ENCODE data around the gene SMPD3. TPM values are rescaled to one million over a fixed set of nuclear protein-coding genes. Genes with fewer than 3 reads are reported as not detected.

SMPD3 gene
- polyA plus RNA-seq, 3 donors = 0.67 to 1.1 (median 0.97) TPM

DNA sequence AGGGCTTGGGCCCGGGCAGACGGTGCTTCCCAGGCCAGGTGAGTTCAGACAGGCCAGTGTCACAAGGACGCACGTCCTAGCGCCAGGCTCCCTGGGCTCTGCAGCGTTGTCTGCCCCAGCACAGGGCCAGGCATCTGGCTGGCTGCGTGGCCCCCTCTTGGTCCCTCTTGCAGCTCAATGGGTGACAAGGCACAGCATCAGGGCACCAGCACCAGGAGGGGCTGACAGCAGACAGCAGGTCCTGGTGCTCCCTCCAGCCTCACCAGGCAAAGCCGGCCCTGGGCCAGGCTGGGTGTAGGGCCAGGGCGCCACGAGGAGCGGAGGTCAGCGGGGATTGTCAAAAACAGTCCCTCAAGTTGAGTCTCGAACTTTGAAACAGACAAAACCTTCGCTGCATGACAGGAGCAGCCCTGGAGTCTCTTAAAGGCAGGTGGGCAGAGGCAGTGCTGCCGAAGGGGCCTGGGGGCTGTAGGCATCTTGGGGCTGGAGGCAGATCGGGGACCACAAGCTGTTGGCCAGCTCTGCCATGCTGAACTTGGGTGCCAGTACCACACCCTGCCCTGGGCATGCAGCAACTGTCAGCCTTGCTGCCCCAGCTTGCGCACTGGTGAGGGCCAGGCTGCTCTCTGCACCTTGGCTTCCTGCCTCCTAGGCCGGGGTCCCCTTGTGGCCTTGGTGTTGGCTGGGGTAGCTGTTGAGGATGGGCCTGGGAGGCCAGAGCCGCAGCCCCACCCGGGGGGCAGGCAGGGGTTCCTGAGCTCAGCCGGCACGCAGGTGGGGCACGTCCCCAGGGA lies 88.7 kb downstream of the SMPD3 start:
- DNase-seq (ENCODE audit: low read depth in 3 of 3, low spot score in 2 of 3) = no peak

DNA sequence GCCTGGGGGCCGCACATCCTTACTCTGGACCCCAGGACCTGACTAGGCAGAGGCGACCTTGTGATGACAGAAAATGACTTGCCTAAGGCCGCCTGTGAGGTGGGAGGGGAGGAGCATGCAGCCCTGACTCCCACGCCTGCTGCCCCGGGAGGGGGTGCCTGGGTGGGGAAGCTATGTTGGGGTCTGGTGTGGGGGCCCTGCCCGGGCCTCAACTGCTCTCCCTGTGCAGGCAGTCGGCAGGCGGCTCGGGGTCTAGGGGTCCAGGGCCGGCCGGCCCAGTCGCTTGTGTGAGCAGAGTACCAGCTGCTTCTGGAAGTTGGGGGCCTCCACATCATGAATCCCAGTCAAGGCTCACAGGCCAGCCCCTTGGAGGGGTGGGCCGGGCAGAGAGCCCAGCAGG lies 89.4 kb downstream of the SMPD3 start:
- no peak for DNase-seq (ENCODE audit: low read depth in 3 of 3, low spot score in 2 of 3)

DNA sequence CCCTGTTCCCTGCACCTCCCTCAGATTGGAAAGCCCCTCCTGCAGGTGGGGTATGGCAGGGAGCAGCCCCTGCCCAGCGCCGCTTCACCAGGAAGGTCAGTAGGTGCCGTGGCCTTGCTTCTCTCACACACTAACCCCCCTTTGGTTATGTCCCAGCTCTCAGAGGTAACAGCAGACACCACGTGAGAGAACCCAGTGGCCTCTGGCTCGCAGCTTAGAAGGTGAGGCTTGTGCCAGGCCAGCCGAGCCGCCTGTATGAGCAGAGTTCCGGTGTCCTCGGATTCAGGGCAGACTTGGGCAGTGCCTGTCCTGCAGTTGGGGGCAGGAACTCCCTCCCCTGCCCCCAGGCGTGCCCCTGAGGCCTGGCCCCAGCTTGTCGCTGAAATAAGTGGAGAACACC lies 90.4 kb downstream of the SMPD3 start:
- DNase-seq (ENCODE audit: low read depth in 3 of 3, low spot score in 2 of 3) = no peak

DNA sequence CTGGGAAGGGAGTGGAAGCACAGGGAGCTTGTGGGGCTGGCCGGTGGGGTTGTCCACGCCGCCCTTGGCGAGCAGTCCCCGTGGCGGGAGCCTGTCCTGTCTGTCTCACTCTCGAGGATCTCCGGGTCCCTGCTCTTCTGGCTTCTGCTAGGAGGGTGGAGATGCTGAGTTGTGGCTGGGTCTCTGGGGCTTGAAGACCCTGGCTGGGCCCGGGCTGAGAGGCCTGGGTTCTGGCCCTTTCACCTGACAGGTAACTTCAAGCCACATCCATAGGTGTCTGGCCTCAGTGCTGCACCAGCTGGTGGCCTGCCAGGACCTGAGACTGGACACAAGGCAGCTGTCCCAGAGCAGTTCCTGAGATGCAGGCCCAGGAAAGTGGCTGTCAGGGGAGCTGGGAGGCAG lies 90.8 kb downstream of the SMPD3 start:
- no peak for DNase-seq (ENCODE audit: low read depth in 3 of 3, low spot score in 2 of 3)

DNA sequence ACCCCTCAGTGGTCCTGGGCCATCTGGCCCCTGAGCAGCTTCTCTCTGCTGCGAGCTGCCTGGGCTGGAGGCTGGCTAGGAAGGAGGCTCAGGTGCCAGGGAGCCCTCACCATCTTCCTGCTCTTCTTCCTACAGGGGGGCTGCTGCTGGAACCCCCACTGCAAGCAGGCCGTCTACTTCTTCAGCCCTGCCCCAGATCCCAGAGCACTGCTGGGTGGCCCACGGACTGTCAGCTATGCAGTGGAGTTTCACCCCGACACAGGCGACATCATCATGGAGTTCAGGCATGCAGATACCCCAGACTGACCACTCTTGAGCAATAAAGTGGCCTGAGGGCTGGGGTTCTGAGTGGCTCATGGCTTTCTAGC lies 91.4 kb downstream of the SMPD3 start:
- no peak for DNase-seq (ENCODE audit: low read depth in 3 of 3, low spot score in 2 of 3)

DNA sequence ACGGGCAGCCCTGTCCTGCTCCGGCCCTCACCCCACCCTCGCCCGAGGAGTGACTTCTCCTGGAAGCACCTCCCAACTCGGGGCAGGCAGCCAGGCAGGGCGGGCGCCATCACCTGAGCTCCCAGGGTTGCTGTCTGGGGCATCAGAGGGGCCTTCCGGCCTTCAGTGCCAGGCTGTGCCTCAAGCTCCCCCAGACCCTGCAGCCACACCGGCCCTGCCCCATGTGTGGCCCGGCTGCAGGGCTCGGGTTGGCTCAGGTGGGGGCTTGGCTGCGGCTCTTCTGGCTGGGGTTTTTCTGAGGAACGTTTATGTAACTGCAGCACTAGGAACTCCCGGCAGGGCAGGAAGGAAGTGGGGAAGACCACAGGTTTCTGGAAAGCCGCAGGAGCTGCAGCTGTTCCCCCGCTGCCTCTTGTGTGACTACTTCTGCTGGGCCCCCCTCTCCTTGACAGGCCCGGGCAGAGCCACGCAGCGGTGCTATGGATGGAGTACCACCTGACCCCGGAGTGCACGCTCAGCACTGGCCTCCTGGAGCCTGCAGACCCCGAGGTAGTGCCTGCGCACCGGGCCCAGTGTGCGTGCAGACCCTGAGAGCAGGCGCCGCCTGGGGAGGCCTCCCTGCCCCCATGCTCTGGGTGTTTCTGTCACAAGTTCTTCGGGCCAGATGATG lies 91.9 kb downstream of the SMPD3 start:
- DNase-seq (ENCODE audit: low read depth in 3 of 3, low spot score in 2 of 3) = no peak

DNA sequence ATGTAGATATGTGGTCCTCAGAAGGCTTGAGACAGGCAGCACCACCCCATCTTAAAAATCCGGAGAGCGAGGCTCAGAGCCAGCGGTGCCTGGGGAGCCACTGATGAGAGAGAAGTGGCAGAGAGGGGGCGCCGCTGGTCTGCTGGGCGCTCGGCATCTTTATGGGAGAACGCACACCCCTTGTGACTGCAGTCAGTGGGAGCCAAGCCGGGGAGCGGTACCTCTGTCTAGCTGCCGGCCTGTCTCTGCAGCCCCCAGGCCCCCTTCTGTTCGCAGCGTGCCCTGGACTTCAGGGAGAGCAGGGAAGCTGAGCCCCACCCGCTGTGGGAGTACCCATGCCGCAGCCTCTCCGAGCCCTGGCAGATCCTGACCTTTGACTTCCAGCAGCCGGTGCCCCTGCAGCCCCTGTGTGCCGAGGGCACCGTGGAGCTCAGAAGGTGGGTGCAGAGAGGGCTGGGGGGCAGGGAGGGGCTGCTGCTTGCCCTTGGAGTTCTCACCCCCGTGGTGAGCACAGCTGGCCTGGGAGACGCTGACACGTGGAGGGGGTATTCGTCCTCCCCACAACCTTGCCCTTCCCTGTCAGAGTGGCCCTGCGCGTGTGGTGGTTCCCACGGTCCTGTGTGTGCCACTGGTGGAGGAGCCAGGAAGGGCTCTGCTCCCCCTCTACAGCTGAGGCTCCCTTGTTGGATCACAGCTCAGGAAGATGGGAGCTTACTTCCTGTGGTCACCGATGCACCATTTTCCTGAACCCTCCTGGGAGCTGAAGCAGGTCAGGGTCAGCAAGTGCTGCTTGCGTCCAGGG lies 92.7 kb downstream of the SMPD3 start:
- no peak for DNase-seq (ENCODE audit: low read depth in 3 of 3, low spot score in 2 of 3)

DNA sequence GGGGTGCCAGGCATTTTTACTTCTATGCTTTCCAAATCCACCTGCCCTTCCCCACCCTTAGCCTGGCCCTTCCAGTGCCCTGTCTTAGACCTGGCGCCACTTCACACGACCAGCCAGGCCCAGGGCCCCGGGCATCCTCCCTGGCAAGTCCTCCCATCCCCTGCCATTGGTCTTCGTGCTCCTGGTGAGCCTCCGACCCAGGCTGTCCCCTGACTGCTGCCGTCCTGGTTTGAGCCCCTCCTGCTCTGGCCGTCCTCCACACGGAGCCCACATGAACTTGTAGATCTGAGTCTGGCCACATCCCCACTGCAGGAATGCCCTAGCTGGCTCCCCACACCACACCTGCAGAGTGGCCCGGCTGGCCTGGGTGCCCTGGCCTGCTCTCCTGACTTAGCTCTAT lies 93.5 kb downstream of the SMPD3 start:
- no peak for DNase-seq (ENCODE audit: low read depth in 3 of 3, low spot score in 2 of 3)

DNA sequence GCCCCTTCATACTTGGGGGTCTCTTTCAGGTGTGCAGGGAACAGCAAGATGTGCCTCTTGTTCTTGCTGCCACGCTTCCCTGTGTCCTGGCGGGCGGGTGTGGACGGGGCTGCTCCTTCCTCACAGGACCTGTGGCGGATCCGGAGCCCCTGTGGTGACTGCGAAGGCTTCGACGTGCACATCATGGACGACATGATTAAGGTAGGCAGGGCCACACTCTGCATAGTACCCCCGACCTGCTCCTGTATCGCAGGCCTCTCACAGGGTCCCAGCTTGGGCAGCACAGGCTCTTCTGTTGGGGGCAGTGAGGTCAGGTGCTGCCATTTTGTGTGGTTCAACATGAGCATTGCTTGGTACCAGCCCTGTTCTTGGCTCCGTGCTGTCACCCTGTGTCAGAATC lies 94.9 kb downstream of the SMPD3 start:
- DNase-seq (ENCODE audit: low read depth in 3 of 3, low spot score in 2 of 3) = no peak

DNA sequence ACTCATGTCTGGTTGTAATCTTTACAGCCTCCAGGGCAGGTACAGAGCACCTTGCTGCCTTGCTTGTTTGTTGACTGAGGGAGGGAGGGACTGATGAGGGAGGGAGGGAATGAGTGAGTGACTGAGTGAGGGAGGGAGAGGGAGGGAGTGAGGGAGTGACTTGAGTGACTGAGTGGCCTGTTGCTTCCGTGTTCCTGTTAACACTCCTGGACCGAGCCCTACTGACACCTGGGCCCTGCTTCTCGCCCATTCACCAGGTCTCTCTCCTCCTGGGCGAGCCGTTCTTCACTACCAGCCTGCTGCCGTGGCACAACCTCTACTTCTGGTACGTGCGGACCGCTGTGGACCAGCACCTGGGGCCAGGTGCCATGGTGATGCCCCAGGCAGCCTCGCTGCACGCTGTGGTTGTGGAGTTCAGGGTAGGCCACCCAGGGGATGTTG lies 96.3 kb downstream of the SMPD3 start:
- no peak for DNase-seq (ENCODE audit: low read depth in 3 of 3, low spot score in 2 of 3)

DNA sequence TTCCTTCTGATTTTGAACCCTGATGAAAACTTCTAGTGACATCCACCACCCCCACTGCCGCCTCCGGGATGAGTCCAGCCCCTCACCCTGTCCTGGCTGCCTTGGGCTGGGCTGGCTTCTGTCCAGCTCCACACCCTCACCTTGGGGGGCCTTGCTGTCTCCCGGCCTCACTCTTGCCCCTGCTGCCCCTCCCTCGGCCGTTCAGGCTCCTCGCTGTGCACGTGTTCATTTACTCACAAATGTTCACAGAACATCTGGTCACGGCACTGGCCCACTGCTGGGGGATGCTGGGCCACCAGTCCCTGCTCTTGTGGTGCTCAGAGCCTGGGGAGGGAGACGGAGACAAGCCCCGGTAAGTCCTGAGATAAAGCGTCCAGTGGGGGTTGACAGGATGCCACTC lies 96.8 kb downstream of the SMPD3 start:
- no peak for DNase-seq (ENCODE audit: low read depth in 3 of 3, low spot score in 2 of 3)

DNA sequence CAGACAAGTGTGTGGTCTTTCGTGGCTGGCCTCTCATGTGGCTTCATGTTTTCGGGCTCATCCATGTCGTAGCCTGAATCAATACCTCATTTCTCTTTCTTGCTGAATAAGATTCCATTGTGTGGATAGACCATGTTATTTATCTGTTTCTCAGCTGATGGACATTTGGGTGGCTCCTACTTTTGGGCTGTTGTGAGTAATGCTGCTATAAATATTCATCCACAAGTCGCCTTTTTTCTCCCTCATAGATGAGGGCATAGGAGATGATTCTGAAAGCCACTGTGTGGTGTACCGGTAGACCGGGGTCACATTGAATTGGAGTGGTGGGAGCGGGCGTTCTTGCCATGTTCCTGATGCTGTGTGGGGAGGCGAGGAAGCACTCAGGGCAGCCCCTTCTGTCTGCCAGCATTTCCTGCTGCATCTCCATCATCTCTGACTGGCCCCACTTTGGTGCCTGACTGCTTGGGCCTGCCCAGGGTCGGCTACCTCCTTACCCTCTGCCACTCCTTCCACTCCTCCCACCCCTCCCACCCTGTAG lies 97.4 kb downstream of the SMPD3 start:
- DNase-seq (ENCODE audit: low read depth in 3 of 3, low spot score in 2 of 3) = no peak

DNA sequence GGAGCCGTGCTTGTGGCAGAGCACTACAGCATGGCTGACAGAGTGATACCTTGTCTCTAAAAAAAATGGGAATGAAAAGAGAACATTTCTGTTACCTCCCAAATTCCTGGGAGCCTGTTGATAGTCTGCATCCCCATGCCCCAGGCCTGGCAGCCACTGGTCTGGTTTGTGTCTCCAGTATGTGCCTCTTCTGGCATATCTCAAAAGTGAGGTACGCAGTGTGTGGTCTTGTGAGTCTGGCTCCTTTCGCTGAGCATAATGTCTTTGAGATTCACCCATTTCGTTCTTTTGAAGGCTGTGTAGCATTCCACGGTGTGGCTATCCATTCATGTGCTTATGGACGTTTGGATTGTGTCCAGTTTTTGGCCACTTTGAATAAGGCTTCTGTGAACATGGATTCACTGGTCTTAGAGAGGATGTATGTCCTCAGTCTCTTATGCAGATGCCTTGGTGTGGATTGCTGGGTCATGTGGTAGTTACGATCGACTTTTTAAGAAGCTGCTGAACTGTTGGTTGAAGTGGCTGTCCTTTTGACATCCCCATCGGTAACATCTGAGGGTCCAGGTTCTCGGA lies 98.4 kb downstream of the SMPD3 start:
- DNase-seq (ENCODE audit: low read depth in 3 of 3, low spot score in 2 of 3) = no peak

DNA sequence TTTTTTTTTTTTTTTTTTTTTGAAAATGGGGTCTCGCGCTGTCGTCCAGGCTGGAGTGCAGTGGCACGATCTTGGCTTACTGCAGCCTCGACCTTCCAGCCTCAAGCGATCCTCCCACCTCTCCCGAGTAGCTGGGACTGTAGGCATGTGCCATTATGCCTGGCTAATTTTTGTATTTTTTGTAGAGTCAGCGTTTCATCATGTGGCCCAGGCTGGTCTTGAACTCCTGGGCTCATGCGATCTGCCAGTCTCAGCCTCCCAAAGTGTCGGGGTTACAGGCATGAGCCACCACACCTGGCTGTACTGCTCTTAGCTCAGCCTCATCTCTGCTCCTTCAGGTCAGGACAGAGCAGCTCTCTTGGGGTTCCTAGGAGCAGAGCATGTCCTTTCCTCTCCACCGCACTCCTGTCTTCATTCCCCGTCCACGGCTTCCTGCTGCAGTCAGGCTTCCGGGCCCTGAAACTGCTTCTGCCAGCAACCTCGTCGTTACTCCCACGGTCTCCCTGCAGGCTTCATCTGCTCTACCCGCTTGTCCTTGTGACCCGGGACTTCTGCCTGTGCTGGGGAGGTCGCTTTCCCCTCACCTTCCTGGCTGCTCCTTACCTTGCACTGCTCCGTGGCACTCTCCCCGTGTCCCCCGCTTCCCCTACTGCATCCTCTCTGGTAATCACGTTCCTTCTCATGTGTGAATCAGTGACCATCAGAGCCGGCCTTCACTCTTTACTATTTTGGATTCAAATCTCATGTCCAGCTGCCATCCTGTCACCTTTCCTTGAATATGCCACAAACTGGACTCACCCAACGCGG lies 99.5 kb downstream of the SMPD3 start:
- DNase-seq (ENCODE audit: low read depth in 3 of 3, low spot score in 2 of 3) = no peak

DNA sequence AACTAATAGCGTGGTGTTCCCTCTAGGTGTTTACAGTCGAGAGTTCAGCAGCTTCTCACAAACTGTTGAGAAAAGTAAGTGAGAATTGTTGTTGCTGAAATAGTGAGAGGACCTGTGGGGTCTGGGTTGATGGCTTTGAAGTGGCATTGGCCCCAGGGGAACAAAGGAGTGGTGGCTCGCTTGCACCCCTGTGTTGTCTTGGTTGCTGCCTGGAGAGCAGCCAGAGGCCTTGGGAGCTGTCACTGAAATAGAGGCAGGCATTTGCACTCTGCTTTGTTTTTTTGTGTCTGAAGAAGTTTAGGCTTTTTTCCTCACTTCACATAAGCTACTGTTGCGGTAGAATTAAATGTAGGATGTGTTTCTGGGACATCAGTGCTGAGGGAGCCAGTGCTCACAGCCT lies 100.7 kb downstream of the SMPD3 start:
- DNase-seq (ENCODE audit: low read depth in 3 of 3, low spot score in 2 of 3) = no peak

DNA sequence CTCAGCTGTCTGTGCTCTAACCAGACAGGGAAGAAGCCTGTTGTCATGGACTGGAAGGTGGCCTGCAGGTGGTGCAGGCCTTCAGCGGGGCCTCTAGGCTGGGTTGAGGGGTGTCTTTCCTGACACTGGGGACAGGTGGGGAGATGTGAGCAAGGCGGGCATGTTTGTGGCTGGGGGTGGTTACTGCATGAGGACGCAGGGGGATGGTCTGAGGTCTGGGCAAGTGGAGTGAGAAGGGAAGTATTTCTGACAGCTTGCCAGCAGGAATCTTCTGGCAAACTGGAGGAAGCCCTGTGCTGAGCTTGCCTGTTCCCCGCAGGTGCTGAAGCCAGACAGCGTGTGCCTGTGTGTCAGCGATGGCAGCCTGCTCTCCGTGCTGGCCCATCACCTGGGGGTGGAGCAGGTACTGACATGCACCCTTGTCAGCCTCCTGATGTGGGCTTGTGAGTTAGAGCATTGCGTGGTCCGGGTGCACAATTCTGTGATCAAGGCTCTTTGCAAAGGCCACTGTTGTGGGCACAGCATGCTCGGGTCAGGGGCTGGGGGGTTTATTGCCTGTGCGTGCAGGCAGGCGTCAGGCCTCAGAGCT lies 101.3 kb downstream of the SMPD3 start:
- no peak for DNase-seq (ENCODE audit: low read depth in 3 of 3, low spot score in 2 of 3)

DNA sequence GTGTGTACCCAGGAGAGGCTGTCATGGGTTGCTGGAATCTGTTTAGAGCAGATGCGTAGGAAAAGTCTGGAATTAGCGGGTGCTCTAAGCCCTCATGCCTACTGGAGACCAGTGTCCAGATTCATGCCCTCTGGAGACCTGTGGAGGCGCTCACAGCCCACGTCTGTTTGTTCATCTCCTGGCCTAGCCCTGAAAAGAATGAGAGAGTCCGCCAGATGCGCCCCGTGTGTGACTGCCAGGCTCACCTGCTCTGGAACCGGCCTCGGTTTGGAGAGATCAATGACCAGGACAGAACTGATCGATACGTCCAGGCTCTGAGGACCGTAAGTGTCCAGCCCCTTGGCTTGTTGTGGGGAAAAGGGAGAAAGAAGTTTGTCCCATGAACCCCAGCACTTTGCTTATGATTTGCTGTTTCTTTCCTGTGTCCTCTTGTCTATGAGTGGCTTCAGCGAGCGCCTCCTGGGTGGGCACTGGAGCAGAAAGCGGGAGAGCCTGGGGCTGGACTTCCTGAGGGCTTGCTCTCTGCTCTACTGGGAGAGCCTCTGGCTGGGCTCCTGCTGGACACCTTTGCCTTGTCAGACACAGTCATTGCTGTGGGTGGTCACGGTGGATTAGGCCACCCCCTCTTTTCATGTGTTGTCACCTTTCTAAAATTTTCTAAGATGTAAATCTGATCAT lies 102.2 kb downstream of the SMPD3 start:
- DNase-seq (ENCODE audit: low read depth in 3 of 3, low spot score in 2 of 3) = no peak

DNA sequence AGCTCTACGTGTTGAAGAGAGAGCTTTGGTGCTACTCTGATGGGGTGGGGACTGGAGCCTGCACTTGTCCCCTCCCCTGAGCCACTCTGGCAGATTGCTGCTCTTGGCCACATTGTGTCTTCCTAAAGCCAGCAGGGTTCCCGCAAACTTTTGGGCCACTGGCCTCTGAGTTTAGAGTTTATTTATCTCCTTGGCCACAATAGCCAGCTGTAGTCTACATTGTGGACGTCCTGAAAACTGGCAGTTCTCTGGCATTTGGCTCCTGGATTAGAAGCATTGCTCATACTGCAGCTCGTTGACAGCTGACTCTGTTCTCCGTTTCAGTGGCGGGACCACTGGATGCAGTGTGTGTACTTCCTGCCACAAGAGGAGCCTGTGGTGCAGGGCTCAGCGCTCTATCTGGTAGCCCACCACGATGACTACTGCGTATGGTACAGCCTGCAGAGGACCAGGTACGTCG lies 102.9 kb downstream of the SMPD3 start:
- DNase-seq (ENCODE audit: low read depth in 3 of 3, low spot score in 2 of 3) = no peak

DNA sequence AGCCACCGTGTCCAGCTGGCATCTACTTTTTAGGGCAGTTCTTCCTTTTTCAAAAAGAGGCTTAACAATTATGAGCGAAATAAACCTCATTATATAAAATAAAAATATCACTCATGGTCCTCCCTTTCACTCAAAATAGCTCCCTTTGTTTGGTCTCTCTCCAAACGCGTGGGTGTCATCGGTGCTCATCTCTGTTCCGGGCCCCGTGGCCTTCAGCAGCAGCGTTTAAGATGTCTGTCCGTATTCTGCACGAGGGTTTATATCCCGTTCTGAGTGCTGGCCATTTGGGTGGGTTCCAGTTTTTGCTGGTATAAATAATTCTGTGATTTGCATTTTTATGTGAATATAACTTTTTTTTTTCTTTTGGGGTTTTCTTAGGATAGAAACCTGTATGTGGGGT lies 104.1 kb downstream of the SMPD3 start:
- no peak for DNase-seq (ENCODE audit: low read depth in 3 of 3, low spot score in 2 of 3)
